MM.1S (cell line): ENCODE data around the gene ANXA9.

Experiments used
- DNase-seq: peaks from one replicate; pipeline ENCODE4 v3.0.0-alpha.2; 2015
- H2AFZ ChIP-seq: fragments of 300-600 bp; sonication (generic); 2 replicates; pipeline ENCODE4 v1.6.0; 2016; ENCODE audit warnings: antibody characterized with exemption, low read length
- H3F3A ChIP-seq: fragments of 300-600 bp; sonication (generic); 2 replicates; pipeline ENCODE4 v1.6.1; 2016; ENCODE audit warnings: mild to moderate bottlenecking, antibody characterized with exemption, low read length, moderate library complexity, mixed read lengths; ENCODE audit not compliant: insufficient read depth
- H3K27ac ChIP-seq: fragments of 300-600 bp; sonication (generic); 2 replicates; pipeline ENCODE4 v1.5.1; 2016; ENCODE audit warnings: mild to moderate bottlenecking, low read length
- H3K27me3 ChIP-seq: fragments of 300-600 bp; sonication (generic); replicated peaks from 2 replicates; pipeline ENCODE4 v1.6.0; 2016; ENCODE audit warnings: low read length; ENCODE audit not compliant: insufficient read depth
- H3K36me3 ChIP-seq: fragments of 300-600 bp; sonication (generic); replicated peaks from 2 replicates; pipeline ENCODE4 v1.6.1; 2016; ENCODE audit warnings: mild to moderate bottlenecking, low read length, mixed read lengths; ENCODE audit not compliant: insufficient read depth
- H3K4me1 ChIP-seq: fragments of 300-600 bp; sonication (generic); 2 replicates; pipeline ENCODE4 v1.6.1; 2016; ENCODE audit warnings: low read length, mixed read lengths
- H3K4me2 ChIP-seq: fragments of 300-600 bp; sonication (generic); 2 replicates; pipeline ENCODE4 v1.6.0; 2016; ENCODE audit warnings: low read depth, low read length
- H3K4me3 ChIP-seq: fragments of 300-600 bp; sonication (generic); 2 replicates; pipeline ENCODE4 v1.5.1; 2016; ENCODE audit warnings: low read length, mixed read lengths
- H3K79me2 ChIP-seq: fragments of 300-600 bp; sonication (generic); 2 replicates; pipeline ENCODE4 v1.6.1; 2016; ENCODE audit warnings: mixed run types, low read length, mixed read lengths
- H3K9ac ChIP-seq: fragments of 300-600 bp; sonication (generic); 2 replicates; pipeline ENCODE4 v1.6.1; 2016; ENCODE audit warnings: low read length, mixed read lengths
- H3K9me2 ChIP-seq: fragments of 300-600 bp; sonication (generic); replicated peaks from 2 replicates; pipeline ENCODE4 v1.6.1; 2016; ENCODE audit warnings: mild to moderate bottlenecking, low read length, mixed read lengths; ENCODE audit not compliant: insufficient read depth
- H3K9me3 ChIP-seq: fragments of 300-600 bp; sonication (generic); replicated peaks from 2 replicates; pipeline ENCODE4 v1.6.1; 2016; ENCODE audit warnings: mild to moderate bottlenecking, low read length, mixed read lengths; ENCODE audit not compliant: insufficient read depth
- H4K20me1 ChIP-seq: fragments of 300-600 bp; sonication (generic); 2 replicates; pipeline ENCODE4 v1.6.1; 2016; ENCODE audit warnings: mild to moderate bottlenecking, low read length, moderate library complexity, mixed read lengths; ENCODE audit not compliant: insufficient read depth
- CTCF ChIP-seq: fragments of 300-600 bp; sonication (generic); IDR thresholded peaks from 2 replicates; pipeline ENCODE4 v1.5.1; 2016; ENCODE audit warnings: antibody characterized with exemption, low read length, mixed read lengths
- EZH2 ChIP-seq: fragments of 300-600 bp; sonication (generic); optimal IDR thresholded peaks from 2 replicates; pipeline ENCODE3; 2017; ENCODE audit warnings: low read depth, mild to moderate bottlenecking, antibody characterized with exemption, low read length, mixed read lengths
- EZH2phosphoT487 ChIP-seq: fragments of 300-600 bp; sonication (generic); IDR thresholded peaks from 2 replicates; pipeline ENCODE4 v1.6.1; 2018; ENCODE audit warnings: antibody characterized with exemption, low read length

Gene ANXA9

GRCh38 chr1:150961756-150962155 is 20.3 kb upstream of the ANXA9 start:
- H3K9me2 ChIP-seq, result no peaks in the 10 kb centered on the region
- no peaks in the 10 kb centered on the region for H3K27me3 ChIP-seq
- no peak overlapping the region for H2AFZ ChIP-seq
- no peaks in the 10 kb centered on the region for H3K4me1 ChIP-seq
- no peak overlapping the region for H3K4me3 ChIP-seq
- no peak overlapping the region for H3K4me2 ChIP-seq
- DNase-seq, result no peak
- TF ChIP-seq EZH2, result no peak
- no peak for TF ChIP-seq CTCF
- no peak for TF ChIP-seq EZH2phosphoT487
- H4K20me1 ChIP-seq, result no peaks in the 10 kb centered on the region
- H3K9ac ChIP-seq, result no peak overlapping the region
- H3K27ac ChIP-seq, result no peak overlapping the region
- H3K36me3 ChIP-seq, result peaks cover 19% of the 10 kb centered on the region
- no peaks in the 10 kb centered on the region for H3K9me3 ChIP-seq
- no peaks in the 10 kb centered on the region for H3F3A ChIP-seq
- H3K79me2 ChIP-seq, result 0 out of 2 replicates have a peak, but pooled peaks cover 2% of the 10 kb centered on the region

GRCh38 chr1:150963321-150964163 is 18.6 kb upstream of the ANXA9 start:
- Histone ChIP-seq H3K4me2 (no peak overlapping the region), H3K9me2 (no peaks in the 10 kb centered on the region), H3K4me3 (no peak overlapping the region), H3K27ac (no peak overlapping the region), H3K9ac (no peak overlapping the region), H4K20me1 (no peaks in the 10 kb centered on the region), H3F3A (no peaks in the 10 kb centered on the region), H3K9me3 (no peaks in the 10 kb centered on the region), H2AFZ (no peak overlapping the region), H3K79me2 (peaks cover 17% of the 10 kb centered on the region), H3K4me1 (no peaks in the 10 kb centered on the region), H3K27me3 (no peaks in the 10 kb centered on the region), H3K36me3 (peaks cover 31% of the 10 kb centered on the region)
- TF ChIP-seq CTCF (no peak), EZH2 (no peak), EZH2phosphoT487 (no peak)
- DNase-seq, result no peak

- Histone ChIP-seq H4K20me1 (no peaks in the 10 kb centered on the region), H3K4me1 (no peaks in the 10 kb centered on the region), H3K27me3 (no peaks in the 10 kb centered on the region), H3K27ac (no peak overlapping the region), H3K79me2 (peaks cover 23% of the 10 kb centered on the region), H3K9ac (no peak overlapping the region), H3K9me3 (no peaks in the 10 kb centered on the region), H3K9me2 (no peaks in the 10 kb centered on the region), H3K4me3 (no peak overlapping the region), H3F3A (no peaks in the 10 kb centered on the region), H3K4me2 (no peak overlapping the region), H3K36me3 (peaks cover 31% of the 10 kb centered on the region), H2AFZ (no peak overlapping the region)
- DNase-seq, result no peak
- TF ChIP-seq EZH2phosphoT487 (no peak), CTCF (no peak), EZH2 (no peak)
Observed at GRCh38 chr1:150964164-150964489, 18.0 kb upstream of the ANXA9 start.
